Panc1 (cell line): Measurements from ENCODE around the gene ANO6. TPM values are rescaled to one million over a fixed set of nuclear protein-coding genes. Genes with fewer than 3 reads are reported as not detected.
A peak's percentile ranks its signal among the peaks of the same experiment; 100 is the strongest.

ENCODE experiments used
- ATAC-seq: fragments of 200-7000 bp; cut with Tn5 transposase; 2 replicates; pipeline ENCODE4 v1.9.1; 2020; ENCODE audit warnings: mild to moderate bottlenecking, moderate library complexity
- BruUV-seq: library from RNA; stranded (reverse); fragments of 400-500 nt; replicated peaks from 2 replicates; lab custom pipeline; 2021; lab: Mats Ljungman, UMichigan
- CTCF ChIA-PET: fragments of 300-600 bp; sonication (Branson Sonifier 250); formaldehyde crosslinking; loops from one replicate; lab custom pipeline; 2022; ENCODE audit warnings: antibody characterized with exemption; lab: Charles Lee
- POLR2A ChIA-PET: fragments of 300-600 bp; sonication (Branson Sonifier 250); formaldehyde crosslinking; loops from one replicate; lab custom pipeline; 2022; ENCODE audit warnings: antibody characterized with exemption; lab: Charles Lee
- DNase-seq: peaks from one replicate; pipeline ENCODE4 v3.0.0-alpha.2; 2010; ENCODE audit warnings: low read depth, low spot score
- H3K27ac ChIP-seq: 2 replicates; pipeline ENCODE4 v1.5.1; 2011; ENCODE audit warnings: mild to moderate bottlenecking, low read length, inconsistent platforms
- H3K27me3 ChIP-seq: fragments of 200-500 bp; sonication (Bioruptor generic); 2 replicates; pipeline ENCODE4 v1.6.0; 2014; ENCODE audit warnings: low read length, inconsistent platforms; ENCODE audit not compliant: control insufficient read depth, insufficient read depth
- H3K36me3 ChIP-seq: fragments of 200-500 bp; sonication (Bioruptor generic); 2 replicates; pipeline ENCODE4 v1.5.1; 2014; ENCODE audit warnings: inconsistent platforms, mild to moderate bottlenecking, low read length, moderate library complexity; ENCODE audit not compliant: control insufficient read depth, insufficient read depth
- H3K4me1 ChIP-seq: 2 replicates; pipeline ENCODE4 v1.5.1; 2011; ENCODE audit warnings: inconsistent platforms, mild to moderate bottlenecking, low read length, moderate library complexity; ENCODE audit not compliant: control insufficient read depth, insufficient read depth
- H3K4me3 ChIP-seq, 2 experiments: 2 replicates each; pipeline ENCODE4 v1.5.1; 2011 to 2012; ENCODE audit warnings: low read depth in 2 of 2, low read length in 2 of 2, mild to moderate bottlenecking in 2 of 2, inconsistent platforms in 1 of 2, moderate library complexity in 1 of 2
- H3K9me3 ChIP-seq: fragments of 200-500 bp; sonication (Bioruptor generic); 2 replicates; pipeline ENCODE4 v1.5.1; 2014; ENCODE audit warnings: low read depth, mild to moderate bottlenecking, inconsistent platforms, low read length, moderate library complexity; ENCODE audit not compliant: control insufficient read depth, insufficient read depth
- CTCF ChIP-seq: fragments of 450-650 bp; IDR thresholded peaks from 2 replicates; pipeline ENCODE4 v1.5.1; 2017; ENCODE audit warnings: mild to moderate bottlenecking
- POLR2AphosphoS5 ChIP-seq: IDR thresholded peaks from 2 replicates; pipeline ENCODE4 v1.6.1; 2012; ENCODE audit warnings: mild to moderate bottlenecking, low read depth, low read length, moderate library complexity
- REST ChIP-seq, 2 experiments: IDR thresholded peaks; 2 replicates each; pipeline ENCODE4 v1.6.1; 2011 to 2012; ENCODE audit warnings: low read depth in 2 of 2, control low read depth in 1 of 2, low read length in 1 of 2, mild to moderate bottlenecking in 1 of 2, moderate library complexity in 1 of 2; ENCODE audit not compliant: insufficient read depth in 1 of 2
- SIN3A ChIP-seq: IDR thresholded peaks from 2 replicates; pipeline ENCODE4 v1.6.1; 2012; ENCODE audit warnings: low read depth, mild to moderate bottlenecking, low read length, moderate library complexity, borderline replicate concordance; ENCODE audit not compliant: insufficient read depth
- TCF7L2 ChIP-seq: IDR thresholded peaks from 2 replicates; pipeline ENCODE4 v1.6.1; 2011; ENCODE audit warnings: mild to moderate bottlenecking, low read depth, low read length, inconsistent platforms
- in situ Hi-C: cut with HindIII; loops from 2 replicates; pipeline ENCODE4 v1.10.0; 2016; ENCODE audit warnings: low sequenced_read_pairs, low pct_unique_long_range_greater_than_20kb
- intact Hi-C: fragments of 100-400 bp; cut with micrococcal nuclease; formaldehyde crosslinking; loops from one replicate; pipeline ENCODE4 v1.10.0; 2022; ENCODE audit not compliant: unreplicated experiment
- total RNA-seq: library from RNA; stranded (reverse); gene quantifications from one replicate; pipeline ENCODE4 v1.2.1, GENCODE V29; 2021; ENCODE audit not compliant: unreplicated experiment

ANO6 gene
- total RNA-seq, 1 experiment from 2014 or later, result 120 TPM

DNA sequence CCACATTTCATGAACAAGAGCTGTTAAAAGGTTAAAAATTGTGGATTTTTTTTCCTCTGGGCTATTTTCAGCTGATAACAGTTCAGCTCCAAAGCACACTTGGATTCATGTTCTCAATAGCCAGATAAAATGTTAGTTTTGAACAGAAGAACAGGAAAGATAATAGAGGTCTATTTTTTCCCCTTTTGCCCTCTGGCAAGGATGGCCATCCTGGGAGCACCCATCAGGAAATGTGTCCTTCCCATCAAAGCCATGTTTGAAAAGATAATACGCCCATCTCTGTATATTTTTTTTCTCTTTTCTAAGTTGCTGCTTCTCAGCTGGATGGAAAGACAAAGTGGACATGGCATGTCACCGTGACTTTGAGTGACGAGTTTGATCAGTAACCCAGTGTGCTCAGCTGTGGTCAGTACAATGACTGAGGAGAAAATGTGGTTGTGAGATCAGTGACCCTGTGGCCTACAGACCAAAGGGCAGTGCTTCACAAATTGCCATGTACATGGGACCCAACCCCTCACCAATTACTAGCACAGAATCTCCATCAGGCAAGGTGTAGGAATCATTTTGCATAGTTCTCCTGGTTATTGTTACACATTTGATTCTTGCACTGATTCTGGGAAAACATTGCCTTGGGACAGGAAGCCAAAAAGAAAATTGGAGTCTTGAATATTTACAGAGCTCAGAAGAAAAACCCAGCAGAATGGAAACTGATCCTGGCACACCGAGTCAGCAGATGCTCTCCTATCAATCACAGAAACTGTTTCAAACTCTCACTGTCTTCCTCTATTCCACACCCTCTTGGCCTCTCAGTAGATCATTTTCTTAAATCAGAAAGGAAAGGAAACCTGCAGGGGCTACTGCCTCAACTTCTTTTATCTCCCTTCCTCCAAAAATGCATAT is 64.3 kb downstream of the ANO6 start:
- peaks cover 63% of the 10 kb centered on the region for H3K4me1 ChIP-seq
- no peaks in the 10 kb centered on the region for H3K27me3 ChIP-seq
- H3K4me3 ChIP-seq, result no peak overlapping the region
- intact Hi-C loops (no loop called here), in situ Hi-C loops (no loop called here)
- H3K9me3 ChIP-seq, result no peaks in the 10 kb centered on the region
- no peaks in the 10 kb centered on the region; the same call in 1 of the 2 replicates for H3K36me3 ChIP-seq
- ChIA-PET CTCF (interaction anchor here (0.6 kb wide), 1 partner anchor 440 kb away, joined by 3 read pairs; no protein-coding TSS in a partner anchor), POLR2A (no interaction called here)
- peak overlapping the region; percentile 72 for H3K27ac ChIP-seq
- no peak for TF ChIP-seq SIN3A
- no peak for TF ChIP-seq CTCF
- TF ChIP-seq REST (IDR thresholded peaks at IDR 0.05; ENCODE audit: insufficient read depth in 1 of 2, low read depth in 2 of 2, low read length in 1 of 2), result no peak
- TF ChIP-seq TCF7L2, result no peak
- ATAC-seq (no peak), DNase-seq (no peak)
- no TSS peak for BruUV-seq

DNA sequence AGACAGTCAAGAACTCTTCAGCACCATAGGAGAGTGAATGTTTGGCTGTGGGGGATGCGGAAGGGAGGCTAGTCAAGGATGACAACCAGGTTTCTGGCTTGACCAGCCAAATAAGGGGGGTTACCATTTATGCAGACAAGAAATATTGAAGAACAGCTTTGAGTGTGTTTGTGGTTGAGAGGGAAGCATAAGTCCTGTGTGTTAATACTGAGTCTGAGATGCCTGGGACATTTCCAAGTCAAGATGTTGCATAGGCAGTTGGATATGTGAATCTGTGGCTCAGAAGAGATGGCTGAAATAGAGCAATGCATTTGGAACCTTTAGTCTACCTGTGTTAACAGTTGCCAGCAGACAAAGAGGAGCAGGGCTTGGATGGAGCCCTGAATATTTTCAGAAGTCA is 66.1 kb downstream of the ANO6 start:
- H3K27ac ChIP-seq, result peak overlapping the region; percentile 91
- H3K9me3 ChIP-seq, result no peaks in the 10 kb centered on the region
- in situ Hi-C loops, result no loop called here
- ATAC-seq, result no peak
- intact Hi-C loops, result no loop called here
- no peak overlapping the region for H3K4me3 ChIP-seq
- H3K36me3 ChIP-seq, result no peaks in the 10 kb centered on the region; the same call in 1 of the 2 replicates
- POLR2A ChIA-PET, result no interaction called here
- CTCF ChIA-PET, result no interaction called here
- no peak for DNase-seq
- BruUV-seq, result no TSS peak
- TF ChIP-seq REST (IDR thresholded peaks at IDR 0.05; ENCODE audit: insufficient read depth in 1 of 2, low read depth in 2 of 2, low read length in 1 of 2) (no peak), SIN3A (no peak), CTCF (no peak), TCF7L2 (no peak), POLR2AphosphoS5 (no peak)
- H3K4me1 ChIP-seq, result peaks cover 70% of the 10 kb centered on the region
- H3K27me3 ChIP-seq, result no peaks in the 10 kb centered on the region
